Neural progenitor cell (in vitro differentiated cells): Measurements from ENCODE around the gene OR4K5. TPM values are rescaled to one million over a fixed set of nuclear protein-coding genes. Genes with fewer than 3 reads are reported as not detected.
"Not testable (repeated sequence)": the region's sequence is repeated elsewhere in the genome, so short reads cannot be mapped to it uniquely, and the experiment has no call there.

Experiments
- DNase-seq: peaks from one replicate; pipeline ENCODE4 v3.0.0-alpha.2; 2016; ENCODE audit warnings: low spot score
- H2AFZ ChIP-seq: fragments of 200-600 bp; sonication (generic); replicated peaks from 2 replicates; pipeline ENCODE4 v1.6.1; 2016; ENCODE audit warnings: antibody characterized with exemption
- H3F3A ChIP-seq: fragments of 200-600 bp; sonication (generic); 2 replicates; pipeline ENCODE4 v1.6.1; 2016; ENCODE audit warnings: antibody characterized with exemption, low read depth
- H3K27ac ChIP-seq: fragments of 200-600 bp; sonication (generic); 2 replicates; pipeline ENCODE4 v1.5.1; 2016; ENCODE audit warnings: mild to moderate bottlenecking
- H3K27me3 ChIP-seq: fragments of 200-600 bp; sonication (generic); 2 replicates; pipeline ENCODE4 v1.6.1; 2016; ENCODE audit warnings: mild to moderate bottlenecking, moderate library complexity
- H3K36me3 ChIP-seq: fragments of 200-600 bp; sonication (generic); 2 replicates; pipeline ENCODE4 v1.5.1; 2016
- H3K4me1 ChIP-seq: fragments of 200-600 bp; sonication (generic); 2 replicates; pipeline ENCODE4 v1.6.1; 2016; ENCODE audit warnings: mixed run types
- H3K4me2 ChIP-seq: fragments of 200-600 bp; sonication (generic); 2 replicates; pipeline ENCODE4 v1.6.1; 2016
- H3K4me3 ChIP-seq: fragments of 200-600 bp; sonication (generic); 2 replicates; pipeline ENCODE4 v1.5.1; 2016
- H3K79me2 ChIP-seq: fragments of 200-600 bp; sonication (generic); 2 replicates; pipeline ENCODE4 v1.6.1; 2016; ENCODE audit warnings: low read depth
- H3K9ac ChIP-seq: fragments of 200-600 bp; sonication (generic); 2 replicates; pipeline ENCODE4 v1.6.1; 2016
- H3K9me3 ChIP-seq: fragments of 200-600 bp; sonication (generic); 2 replicates; pipeline ENCODE4 v1.5.1; 2016; ENCODE audit warnings: low read depth
- H4K20me1 ChIP-seq: fragments of 200-600 bp; sonication (generic); 2 replicates; pipeline ENCODE4 v1.6.1; 2016; ENCODE audit warnings: low read depth
- H3K27ac Mint-ChIP-seq: 3 replicates; pipeline ENCODE4 v1.8.0; 2021; ENCODE audit warnings: mixed read lengths
- H3K27me3 Mint-ChIP-seq: 2 replicates; pipeline ENCODE4 v1.8.0; 2022; ENCODE audit warnings: low read depth, mild to moderate bottlenecking, inconsistent platforms, moderate library complexity, mixed read lengths; ENCODE audit not compliant: insufficient read depth
- H3K36me3 Mint-ChIP-seq: 3 replicates; pipeline ENCODE4 v1.8.0; 2021; ENCODE audit warnings: mixed read lengths
- H3K4me1 Mint-ChIP-seq: 3 replicates; pipeline ENCODE4 v1.8.0; 2021; ENCODE audit warnings: mixed read lengths
- H3K4me3 Mint-ChIP-seq: 3 replicates; pipeline ENCODE4 v1.8.0; 2021; ENCODE audit warnings: mild to moderate bottlenecking, moderate library complexity, mixed read lengths
- H3K9me3 Mint-ChIP-seq: 3 replicates; pipeline ENCODE4 v1.8.0; 2020; ENCODE audit warnings: mixed read lengths
- EZH2 ChIP-seq: fragments of 200-600 bp; sonication (generic); IDR thresholded peaks from 2 replicates; pipeline ENCODE4 v1.6.1; 2017; ENCODE audit warnings: antibody characterized with exemption, mild to moderate bottlenecking, moderate library complexity
- EZH2phosphoT487 ChIP-seq: fragments of 200-600 bp; sonication (generic); IDR thresholded peaks from 2 replicates; pipeline ENCODE4 v1.6.1; 2017; ENCODE audit warnings: antibody characterized with exemption
- total RNA-seq: library from RNA; depleted of rRNA; stranded (reverse); fragments of >200 nt; gene quantifications from 2 replicates; pipeline ENCODE4 v1.2.3, GENCODE V29; 2015; ENCODE audit warnings: low replicate concordance
- TF ChIP-seq, protein P1 (sequence below): fragments of 200-600 bp; sonication (generic); IDR thresholded peaks from 2 replicates; pipeline ENCODE4 v1.5.1; 2017; ENCODE audit warnings: antibody characterized with exemption, mild to moderate bottlenecking

OR4K5 gene
- total RNA-seq, 1 donor from 2014 or later = not detected

- H3K9me3 ChIP-seq = peaks cover 93% of the 10 kb centered on the region
- Mint-ChIP-seq H3K4me1 (no peaks in the 10 kb centered on the region), H3K27ac (no peak overlapping the region), H3K9me3 (peaks cover 20% of the 10 kb centered on the region), H3K27me3 (no peaks in the 10 kb centered on the region), H3K36me3 (no peaks in the 10 kb centered on the region), H3K4me3 (no peak overlapping the region)
- no peaks in the 10 kb centered on the region for H4K20me1 ChIP-seq
- no peaks in the 10 kb centered on the region for H3K79me2 ChIP-seq
- no peak overlapping the region for H3K9ac ChIP-seq
- no peak overlapping the region for H3K27ac ChIP-seq
- H2AFZ ChIP-seq = no peak overlapping the region
- H3K4me3 ChIP-seq = no peak overlapping the region
- no peaks in the 10 kb centered on the region for H3K27me3 ChIP-seq
- TF ChIP-seq EZH2phosphoT487 = no peak
- TF ChIP-seq, protein P1, sequence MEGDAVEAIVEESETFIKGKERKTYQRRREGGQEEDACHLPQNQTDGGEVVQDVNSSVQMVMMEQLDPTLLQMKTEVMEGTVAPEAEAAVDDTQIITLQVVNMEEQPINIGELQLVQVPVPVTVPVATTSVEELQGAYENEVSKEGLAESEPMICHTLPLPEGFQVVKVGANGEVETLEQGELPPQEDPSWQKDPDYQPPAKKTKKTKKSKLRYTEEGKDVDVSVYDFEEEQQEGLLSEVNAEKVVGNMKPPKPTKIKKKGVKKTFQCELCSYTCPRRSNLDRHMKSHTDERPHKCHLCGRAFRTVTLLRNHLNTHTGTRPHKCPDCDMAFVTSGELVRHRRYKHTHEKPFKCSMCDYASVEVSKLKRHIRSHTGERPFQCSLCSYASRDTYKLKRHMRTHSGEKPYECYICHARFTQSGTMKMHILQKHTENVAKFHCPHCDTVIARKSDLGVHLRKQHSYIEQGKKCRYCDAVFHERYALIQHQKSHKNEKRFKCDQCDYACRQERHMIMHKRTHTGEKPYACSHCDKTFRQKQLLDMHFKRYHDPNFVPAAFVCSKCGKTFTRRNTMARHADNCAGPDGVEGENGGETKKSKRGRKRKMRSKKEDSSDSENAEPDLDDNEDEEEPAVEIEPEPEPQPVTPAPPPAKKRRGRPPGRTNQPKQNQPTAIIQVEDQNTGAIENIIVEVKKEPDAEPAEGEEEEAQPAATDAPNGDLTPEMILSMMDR = no peak
- no peak for TF ChIP-seq EZH2
- no peaks in the 10 kb centered on the region for H3K36me3 ChIP-seq
- no peak for DNase-seq
- no peaks in the 10 kb centered on the region for H3K4me1 ChIP-seq
- H3K4me2 ChIP-seq = no peak overlapping the region
- no peaks in the 10 kb centered on the region for H3F3A ChIP-seq
These were observed 21.3 kb downstream of the OR4K5 start for GRCh38 chr14:19941668-19942067.

DNA sequence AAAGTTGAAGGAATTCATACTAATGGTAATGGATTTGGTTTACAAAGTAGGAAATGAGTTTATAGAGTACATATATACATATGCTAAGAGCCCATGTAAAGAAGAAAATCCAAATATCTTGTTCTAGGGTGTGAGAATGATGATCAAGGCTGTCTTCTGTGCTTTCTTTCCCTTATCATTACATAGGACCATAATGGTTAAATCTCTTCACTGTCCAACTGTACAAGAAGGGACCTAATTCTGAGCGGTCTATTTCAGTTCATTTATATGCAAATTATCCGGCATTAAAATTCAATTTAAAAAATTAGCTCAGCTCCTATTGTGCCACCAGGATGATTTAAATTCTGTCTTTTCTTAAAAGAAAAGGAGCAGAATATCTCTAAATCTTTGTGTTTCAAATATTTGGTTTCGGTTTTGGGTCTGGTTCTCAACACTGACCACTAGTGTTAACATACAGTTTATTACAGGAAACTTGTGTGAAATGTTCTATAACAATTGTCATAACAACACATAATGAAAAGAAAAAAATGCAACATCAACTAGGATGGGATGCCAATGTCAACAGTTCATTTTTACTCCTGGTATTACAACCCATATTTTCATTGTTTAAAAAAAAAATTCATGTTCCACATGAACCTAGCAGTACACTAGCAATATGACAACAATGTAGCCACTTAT is 27.1 kb downstream of the OR4K5 start:
- no peaks in the 10 kb centered on the region for H3K27me3 Mint-ChIP-seq
- H3K9me3 Mint-ChIP-seq = peaks cover 19% of the 10 kb centered on the region
- H3K27ac Mint-ChIP-seq = no peak overlapping the region
- peaks cover 89% of the 10 kb centered on the region for H3K9me3 ChIP-seq
- no peaks in the 10 kb centered on the region for H3K27me3 ChIP-seq
- no peaks in the 10 kb centered on the region for H3F3A ChIP-seq
- H3K4me1 ChIP-seq = no peaks in the 10 kb centered on the region
- no peaks in the 10 kb centered on the region for H3K79me2 ChIP-seq
- H3K4me3 Mint-ChIP-seq = no peak overlapping the region
- no peak overlapping the region for H2AFZ ChIP-seq
- no peaks in the 10 kb centered on the region for H3K4me1 Mint-ChIP-seq
- TF ChIP-seq, protein P1 = no peak
- H4K20me1 ChIP-seq = no peaks in the 10 kb centered on the region
- no peaks in the 10 kb centered on the region for H3K36me3 Mint-ChIP-seq
- no peak overlapping the region for H3K4me2 ChIP-seq
- H3K9ac ChIP-seq = no peak overlapping the region
- peaks cover 4% of the 10 kb centered on the region for H3K36me3 ChIP-seq
- no peak overlapping the region for H3K27ac ChIP-seq
- no peak for DNase-seq
- no peak overlapping the region for H3K4me3 ChIP-seq

- Mint-ChIP-seq H3K4me3 (no peak overlapping the region), H3K27ac (no peak overlapping the region), H3K9me3 (peaks cover 24% of the 10 kb centered on the region), H3K4me1 (no peaks in the 10 kb centered on the region), H3K36me3 (no peaks in the 10 kb centered on the region), H3K27me3 (no peaks in the 10 kb centered on the region)
- H3K27ac ChIP-seq = no peak overlapping the region
- DNase-seq = no peak
- peaks cover 4% of the 10 kb centered on the region for H3K36me3 ChIP-seq
- no peaks in the 10 kb centered on the region for H3K79me2 ChIP-seq
- H2AFZ ChIP-seq = no peak overlapping the region
- H3K4me1 ChIP-seq = no peaks in the 10 kb centered on the region
- TF ChIP-seq EZH2 (no peak), EZH2phosphoT487 (no peak)
- TF ChIP-seq, protein P1 = no peak
- H4K20me1 ChIP-seq = no peaks in the 10 kb centered on the region
- H3K4me2 ChIP-seq = no peak overlapping the region
- no peaks in the 10 kb centered on the region for H3K27me3 ChIP-seq
- no peak overlapping the region for H3K9ac ChIP-seq
- H3K9me3 ChIP-seq = peaks cover 88% of the 10 kb centered on the region
- H3F3A ChIP-seq = no peaks in the 10 kb centered on the region
- H3K4me3 ChIP-seq = no peak overlapping the region
These were observed 28.8 kb downstream of the OR4K5 start for GRCh38 chr14:19949218-19949617.

- not testable (repeated sequence) for H3K4me2 ChIP-seq, H4K20me1 ChIP-seq, H3K79me2 ChIP-seq, H2AFZ ChIP-seq, H3K27me3 ChIP-seq, H3K4me3 Mint-ChIP-seq, H3K9ac ChIP-seq, H3K27ac ChIP-seq, H3K27ac Mint-ChIP-seq, H3F3A ChIP-seq, H3K4me1 Mint-ChIP-seq, H3K4me3 ChIP-seq, H3K27me3 Mint-ChIP-seq, H3K36me3 ChIP-seq, H3K4me1 ChIP-seq, H3K36me3 Mint-ChIP-seq, DNase-seq
- peaks cover 19% of the 10 kb centered on the region for H3K9me3 ChIP-seq
- H3K9me3 Mint-ChIP-seq = peaks cover 19% of the 10 kb centered on the region
These were observed 49.3 kb downstream of the OR4K5 start for GRCh38 chr14:19969735-19970134.

Other genes with a start within 250 kb of the OR4K5 start
- gene OR11H2, start 206.7 kb upstream of the OR4K5 start, total RNA-seq = not detected in 2 replicates
- gene OR4Q3, start 177.0 kb upstream of the OR4K5 start, total RNA-seq = not detected in 2 replicates
- not detected in 2 replicates for gene OR4M1, start 147.1 kb upstream of the OR4K5 start, total RNA-seq
- not detected in 2 replicates for gene OR4N2, start 116.8 kb upstream of the OR4K5 start, total RNA-seq
- gene OR4K2, start 45.5 kb upstream of the OR4K5 start, total RNA-seq = not detected in 2 replicates
- not detected in 2 replicates for gene OR4K1, start 10.3 kb downstream of the OR4K5 start, total RNA-seq
- not detected in 2 replicates for gene OR4K15, start 55.0 kb downstream of the OR4K5 start, total RNA-seq
- not detected in 2 replicates for gene OR4Q2, start 81.6 kb downstream of the OR4K5 start, total RNA-seq
- not detected in 2 replicates for gene OR4K14, start 98.7 kb downstream of the OR4K5 start, total RNA-seq
- gene OR4K13, start 115.4 kb downstream of the OR4K5 start, total RNA-seq = not detected in 2 replicates
- not detected in 2 replicates for gene OR4L1, start 139.4 kb downstream of the OR4K5 start, total RNA-seq
- not detected in 2 replicates for gene OR4K17, start 190.1 kb downstream of the OR4K5 start, total RNA-seq
- gene OR4N5, start 218.2 kb downstream of the OR4K5 start, total RNA-seq = not detected in 2 replicates